KOPT-K1 (cell line): ENCODE data around the gene KLF6.
A peak's percentile ranks its signal among the peaks of the same experiment; 100 is the strongest.

ENCODE experiments used
- H3K27ac ChIP-seq: fragments of 200-600 bp; sonication (generic); 2 replicates; pipeline ENCODE4 v1.5.1; 2016; ENCODE audit warnings: antibody characterized with exemption, mild to moderate bottlenecking, low read depth, low read length; ENCODE audit not compliant: poor library complexity, severe bottlenecking
- H3K36me3 ChIP-seq: fragments of 200-600 bp; sonication (generic); 2 replicates; pipeline ENCODE4 v1.5.1; 2017; ENCODE audit warnings: antibody characterized with exemption, mild to moderate bottlenecking, low read length, moderate library complexity; ENCODE audit not compliant: insufficient read depth
- H3K9me3 ChIP-seq: fragments of 200-600 bp; sonication (generic); 2 replicates; pipeline ENCODE4 v1.5.1; 2017; ENCODE audit warnings: antibody characterized with exemption, low read length, mild to moderate bottlenecking; ENCODE audit not compliant: insufficient read depth, poor library complexity, severe bottlenecking

The KLF6 gene

DNA sequence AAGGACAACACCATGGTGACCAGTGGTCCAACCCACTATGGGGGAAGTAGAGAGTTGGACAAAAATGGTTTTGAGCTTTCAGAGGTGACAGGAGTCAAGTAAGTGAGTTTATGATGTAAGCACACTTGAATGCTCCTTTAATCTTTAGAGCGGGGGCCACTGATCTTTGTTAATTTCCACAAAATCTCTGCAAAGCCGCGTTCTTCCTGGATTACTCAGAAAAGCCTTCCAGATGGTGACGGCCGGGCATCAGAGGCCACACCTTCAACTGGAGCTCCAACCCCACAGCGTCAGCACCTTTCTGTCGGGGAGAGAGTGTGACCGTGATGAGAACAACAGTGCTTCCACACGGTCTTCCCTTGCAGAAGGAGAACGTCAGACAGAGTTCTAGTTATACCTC is 35.2 kb upstream of the KLF6 start:
- Histone ChIP-seq H3K9me3 (no peaks in the 10 kb centered on the region), H3K36me3 (no peaks in the 10 kb centered on the region), H3K27ac (no peak overlapping the region)

DNA sequence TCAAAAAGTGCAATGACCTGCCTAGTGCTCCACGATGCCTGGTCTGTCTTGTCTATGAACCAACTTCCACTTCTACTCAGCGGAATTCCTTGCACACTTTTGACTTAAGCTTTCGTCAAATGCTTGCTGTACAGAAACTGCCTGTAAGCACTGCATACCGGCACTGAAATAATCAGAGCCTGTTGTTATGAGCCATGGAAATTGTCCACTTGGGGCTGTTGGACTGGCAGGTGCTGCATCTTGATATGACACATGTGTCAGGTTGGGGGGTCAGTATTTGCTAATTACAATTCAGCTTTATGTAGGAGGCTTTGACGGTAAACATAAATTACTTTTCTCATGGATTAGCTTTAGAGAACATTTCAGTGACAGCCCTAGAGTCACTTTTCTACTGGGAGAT is 32.0 kb upstream of the KLF6 start:
- Histone ChIP-seq H3K27ac (no peak overlapping the region), H3K36me3 (no peaks in the 10 kb centered on the region), H3K9me3 (no peaks in the 10 kb centered on the region)

DNA sequence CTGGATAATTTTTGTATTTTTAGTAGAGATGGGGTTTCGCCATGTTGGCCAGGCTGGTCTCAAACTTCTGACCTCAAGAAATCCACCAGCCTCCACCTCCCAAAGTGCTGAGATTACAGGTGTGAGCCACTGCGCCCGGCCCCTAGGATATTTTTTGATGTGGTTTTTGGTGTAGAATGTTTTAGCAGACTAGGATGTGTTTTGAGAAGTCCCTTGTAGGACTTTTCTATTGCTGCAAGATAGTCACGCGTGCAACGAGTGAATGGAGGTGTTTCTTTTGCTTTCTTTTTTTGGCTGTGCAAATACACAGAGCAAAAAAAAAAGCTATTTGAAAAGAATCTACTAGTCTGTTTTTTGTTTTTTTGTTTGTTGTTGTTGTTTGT is 29.8 kb upstream of the KLF6 start:
- Histone ChIP-seq H3K36me3 (no peaks in the 10 kb centered on the region), H3K27ac (peak overlapping the region; percentile 39), H3K9me3 (no peaks in the 10 kb centered on the region)

DNA sequence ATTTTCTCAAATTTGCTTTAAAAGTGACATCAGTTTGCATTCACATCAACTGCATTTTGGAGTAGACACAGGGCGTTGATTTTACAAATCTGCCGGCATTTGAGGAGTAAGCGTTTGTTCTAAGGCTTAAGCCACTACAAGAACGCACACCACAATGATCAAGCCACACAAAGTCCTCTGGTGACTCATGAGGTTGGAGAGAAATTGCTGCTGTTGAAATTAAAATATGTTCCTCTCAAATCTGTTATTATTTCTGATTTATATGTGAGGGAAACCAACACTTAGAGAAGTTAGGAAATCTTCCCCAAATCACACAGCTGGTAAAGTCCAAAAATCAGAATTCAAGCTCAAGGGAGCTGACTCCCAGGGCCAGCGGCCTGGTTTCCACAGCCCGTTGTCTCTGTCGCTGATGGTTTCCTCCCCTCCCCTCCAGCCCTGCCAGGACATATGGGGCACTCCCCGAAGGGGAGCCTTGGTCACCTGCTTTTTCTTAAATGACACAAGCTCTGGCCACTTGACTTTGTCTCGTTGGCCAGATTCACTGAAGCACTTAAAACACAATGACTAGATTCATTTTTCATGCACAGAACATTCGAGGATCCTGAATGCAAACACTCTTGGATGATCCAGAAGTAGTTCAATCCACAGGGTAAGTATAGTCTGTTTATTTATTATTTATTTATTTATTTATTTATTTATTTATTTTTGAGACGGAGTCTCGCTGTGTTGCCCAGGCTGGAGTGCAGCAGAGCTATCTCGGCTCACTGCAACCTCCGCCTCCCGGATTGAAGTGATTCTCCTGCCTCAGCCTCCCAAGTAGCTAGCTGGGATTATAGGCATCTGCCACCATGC is 29.2 kb upstream of the KLF6 start:
- Histone ChIP-seq H3K27ac (peak overlapping the region; percentile 99), H3K9me3 (no peaks in the 10 kb centered on the region), H3K36me3 (no peaks in the 10 kb centered on the region)

DNA sequence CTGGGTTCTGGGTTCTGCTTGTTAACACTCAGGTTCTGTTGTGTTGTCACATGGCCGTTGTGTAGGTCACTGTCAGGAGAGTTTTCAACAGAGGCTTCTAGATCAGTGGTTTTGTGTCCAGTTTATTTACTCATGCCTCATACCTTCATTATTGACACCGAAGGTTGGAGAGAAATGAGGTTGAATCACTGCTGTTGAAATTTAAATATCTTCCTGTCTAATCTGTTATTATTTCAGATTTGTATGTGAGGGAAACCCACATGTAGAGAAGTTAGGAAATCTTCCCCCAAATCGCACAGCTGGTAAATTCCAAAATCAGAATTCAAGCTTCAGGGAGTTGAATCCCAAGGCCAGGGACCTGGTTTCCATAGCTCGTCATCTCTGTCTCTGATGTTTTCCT is 28.3 kb upstream of the KLF6 start:
- Histone ChIP-seq H3K27ac (peak overlapping the region; percentile 99), H3K9me3 (no peaks in the 10 kb centered on the region), H3K36me3 (no peaks in the 10 kb centered on the region)

DNA sequence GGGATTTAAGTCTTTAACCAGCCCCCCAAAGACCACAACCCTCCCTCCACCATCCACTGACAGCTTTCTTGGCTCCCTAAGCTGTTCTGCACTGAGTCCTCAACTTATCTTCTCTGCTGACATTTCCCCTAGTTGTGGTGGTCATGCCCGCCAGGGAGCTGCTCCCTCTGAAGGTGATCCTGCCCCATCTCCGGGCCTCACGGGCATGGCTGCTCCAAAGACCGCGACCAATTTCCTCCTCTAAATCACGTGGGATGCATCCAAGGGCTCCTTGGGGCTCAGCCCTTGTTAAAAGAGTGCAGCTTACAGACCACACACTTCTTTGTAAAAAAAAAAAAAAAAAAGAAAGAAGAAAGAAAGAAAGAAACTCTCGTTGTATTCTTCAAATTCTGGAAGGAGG is 27.1 kb upstream of the KLF6 start:
- Histone ChIP-seq H3K9me3 (no peaks in the 10 kb centered on the region), H3K27ac (peak overlapping the region; percentile 99)

DNA sequence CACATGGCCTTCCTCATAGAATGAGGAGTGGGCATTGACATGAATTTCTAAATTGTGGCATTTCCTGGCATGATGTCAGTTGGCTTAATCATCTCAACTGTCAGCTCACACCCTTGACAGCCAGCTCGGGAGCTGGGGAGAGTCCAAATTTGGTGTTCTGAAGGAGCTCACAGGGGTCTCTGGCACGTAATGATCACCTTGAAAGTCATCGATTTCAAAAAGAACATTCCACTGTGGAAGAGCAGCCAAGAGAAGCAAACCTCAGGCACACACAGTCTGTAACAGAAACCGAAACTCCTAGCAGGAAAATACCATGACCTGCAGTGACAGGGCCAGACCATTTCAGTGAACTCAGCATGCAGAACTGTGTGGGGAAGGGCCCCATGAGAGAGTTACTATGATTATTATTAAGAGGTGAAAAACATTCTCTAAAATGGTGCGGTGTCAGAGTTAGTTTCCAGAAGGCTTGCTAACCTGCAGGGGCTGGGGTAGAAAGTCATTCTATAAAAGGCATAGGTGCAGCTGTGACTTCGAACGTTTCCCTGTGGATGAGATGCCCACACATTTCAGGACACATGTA is 26.4 kb upstream of the KLF6 start:
- H3K9me3 ChIP-seq = no peaks in the 10 kb centered on the region
- H3K36me3 ChIP-seq = no peaks in the 10 kb centered on the region
- H3K27ac ChIP-seq = peak overlapping the region; percentile 99

More for the DNA sequence above, 27.1 kb upstream of the KLF6 start:
- no peaks in the 10 kb centered on the region for H3K36me3 ChIP-seq

DNA sequence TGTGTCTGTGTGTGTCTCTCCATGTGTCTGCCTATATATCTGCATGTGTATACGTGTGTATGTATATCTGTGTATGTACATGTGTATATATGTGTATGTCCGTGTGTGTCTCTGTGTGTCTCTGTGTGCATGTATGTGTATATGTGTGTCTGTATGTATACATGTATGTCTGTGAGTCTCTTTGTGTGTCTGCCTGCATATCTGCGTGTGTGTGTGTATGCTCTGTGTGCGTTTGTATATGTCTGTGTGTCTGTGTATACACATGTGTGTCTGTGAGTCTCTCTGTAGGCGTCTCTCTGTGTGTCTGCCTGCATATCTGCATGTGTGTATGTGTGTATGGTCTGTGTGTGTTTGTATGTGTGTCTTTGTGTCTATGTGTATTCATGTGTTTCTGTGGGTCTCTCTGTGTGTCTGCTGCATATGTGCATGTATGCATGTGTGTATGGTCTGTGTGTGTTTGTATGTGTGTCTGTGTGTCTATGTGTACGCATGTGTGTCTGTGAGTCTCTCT is 23.7 kb upstream of the KLF6 start:
- Histone ChIP-seq H3K9me3 (no peaks in the 10 kb centered on the region), H3K27ac (peak overlapping the region; percentile 99), H3K36me3 (no peaks in the 10 kb centered on the region)

DNA sequence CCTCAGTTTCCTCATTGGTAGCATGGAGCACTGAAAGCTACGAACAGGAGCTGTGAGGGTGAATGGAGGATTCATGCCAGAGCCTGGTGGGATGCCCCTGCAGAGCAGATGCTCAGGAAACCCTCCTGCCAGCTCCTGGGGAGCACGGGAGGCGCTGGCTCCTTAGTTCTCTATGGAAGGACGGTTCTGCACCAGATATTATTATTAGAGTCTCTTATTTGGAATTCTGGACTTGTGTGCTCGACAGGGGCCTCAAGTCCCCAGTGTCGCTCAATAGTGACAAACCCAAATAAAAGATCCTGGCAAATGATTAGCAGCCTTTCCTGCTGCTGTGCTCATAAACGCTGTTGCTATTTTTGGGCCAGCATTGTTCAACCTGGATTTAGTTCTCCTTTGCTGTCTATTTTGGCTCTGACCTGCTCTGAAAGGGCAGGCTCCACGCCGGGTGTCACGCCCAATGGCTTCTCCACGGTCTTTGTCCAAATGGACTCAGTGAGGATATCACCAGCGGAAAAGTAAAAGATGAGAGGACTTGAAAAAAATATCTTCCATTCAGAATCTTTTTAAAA is 23.0 kb upstream of the KLF6 start:
- Histone ChIP-seq H3K36me3 (no peaks in the 10 kb centered on the region), H3K27ac (peak overlapping the region; percentile 99), H3K9me3 (no peaks in the 10 kb centered on the region)

DNA sequence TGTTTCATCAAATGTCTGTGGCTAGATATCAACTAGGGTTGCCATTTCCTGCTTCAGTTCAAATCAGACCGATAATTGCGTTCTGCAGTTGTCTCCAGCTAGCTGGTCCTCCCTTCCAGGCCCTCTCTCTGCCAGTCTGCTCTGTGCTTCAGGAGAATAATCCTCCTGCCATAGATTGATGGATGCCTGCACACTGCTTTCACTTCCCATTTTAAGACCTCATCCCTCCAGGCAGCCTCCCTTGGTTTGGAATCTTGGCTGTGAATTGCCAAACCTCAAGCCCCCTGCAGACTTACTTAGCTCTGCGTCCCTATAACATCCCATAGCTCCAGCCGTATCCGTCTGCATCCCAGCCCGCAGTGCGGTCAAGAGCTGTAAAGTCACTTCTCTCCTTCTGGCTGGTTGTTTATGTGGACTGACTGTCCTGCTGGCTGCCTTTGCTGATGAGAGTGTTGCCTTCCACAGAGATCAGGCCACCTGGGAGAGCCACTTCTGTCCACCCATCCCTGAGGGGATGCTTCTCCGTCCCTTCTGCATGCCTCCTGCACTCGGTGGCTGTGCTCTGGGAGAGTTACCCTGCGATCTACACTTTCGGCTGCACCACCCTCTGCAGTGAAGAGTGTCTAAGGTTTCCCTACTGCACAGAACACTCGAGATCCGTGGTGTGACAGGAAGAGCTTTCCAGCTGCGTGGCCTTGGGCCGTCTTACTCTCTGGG is 22.4 kb upstream of the KLF6 start:
- Histone ChIP-seq H3K36me3 (no peaks in the 10 kb centered on the region), H3K9me3 (no peaks in the 10 kb centered on the region), H3K27ac (peak overlapping the region; percentile 99)

DNA sequence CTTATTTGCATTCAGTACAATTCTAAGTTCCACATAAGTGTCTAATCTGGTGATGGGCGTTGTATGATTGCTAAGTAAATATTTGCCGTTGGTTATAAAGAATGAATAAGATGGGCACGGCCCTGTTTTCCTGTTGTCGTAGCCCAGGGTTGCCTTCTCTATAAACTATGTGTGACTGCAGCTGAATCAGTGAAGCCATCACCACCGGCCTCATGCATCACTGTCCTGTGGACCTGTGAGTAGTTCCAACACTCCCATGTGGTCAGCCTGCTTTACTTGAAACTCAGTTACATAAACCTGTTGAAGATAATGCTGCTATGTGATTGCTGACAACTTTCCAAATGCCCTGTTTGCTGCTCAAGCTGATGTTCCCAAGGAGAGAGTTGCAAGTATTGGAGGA is 21.6 kb upstream of the KLF6 start:
- Histone ChIP-seq H3K36me3 (no peaks in the 10 kb centered on the region), H3K27ac (peak overlapping the region; percentile 99), H3K9me3 (no peaks in the 10 kb centered on the region)

DNA sequence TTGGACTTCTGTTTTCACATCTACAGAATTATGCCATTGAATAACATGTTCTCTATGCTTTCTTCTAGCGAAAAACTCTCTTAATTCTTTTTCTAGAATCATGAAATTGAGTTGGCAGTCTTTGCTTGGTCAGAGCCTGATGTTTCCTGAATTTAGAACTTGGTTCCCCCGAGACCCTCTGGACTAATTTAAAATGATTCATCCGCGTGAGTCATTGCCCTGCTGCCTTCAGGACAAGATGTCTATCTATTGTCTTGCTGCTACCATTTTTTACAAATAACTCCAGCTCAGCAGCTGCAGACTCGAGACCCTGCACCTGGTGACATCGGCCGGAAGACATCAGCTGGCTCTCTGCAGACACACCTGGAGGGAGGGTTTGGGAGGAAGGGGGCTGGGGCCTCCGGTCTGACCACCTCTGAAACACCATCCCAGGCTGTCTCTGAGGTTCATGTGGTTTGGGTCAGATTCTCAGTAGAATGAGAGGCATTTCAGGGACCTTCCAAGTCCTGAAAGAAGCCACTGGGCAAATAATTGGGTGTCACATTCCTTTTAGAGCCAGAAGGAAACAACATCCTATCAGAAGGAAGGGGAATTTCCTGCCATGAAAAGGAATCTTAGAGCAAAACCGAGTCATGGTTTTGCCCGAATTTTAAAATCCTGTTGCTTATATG is 20.9 kb upstream of the KLF6 start:
- no peaks in the 10 kb centered on the region for H3K36me3 ChIP-seq
- no peaks in the 10 kb centered on the region for H3K9me3 ChIP-seq
- H3K27ac ChIP-seq = peak overlapping the region; percentile 99

DNA sequence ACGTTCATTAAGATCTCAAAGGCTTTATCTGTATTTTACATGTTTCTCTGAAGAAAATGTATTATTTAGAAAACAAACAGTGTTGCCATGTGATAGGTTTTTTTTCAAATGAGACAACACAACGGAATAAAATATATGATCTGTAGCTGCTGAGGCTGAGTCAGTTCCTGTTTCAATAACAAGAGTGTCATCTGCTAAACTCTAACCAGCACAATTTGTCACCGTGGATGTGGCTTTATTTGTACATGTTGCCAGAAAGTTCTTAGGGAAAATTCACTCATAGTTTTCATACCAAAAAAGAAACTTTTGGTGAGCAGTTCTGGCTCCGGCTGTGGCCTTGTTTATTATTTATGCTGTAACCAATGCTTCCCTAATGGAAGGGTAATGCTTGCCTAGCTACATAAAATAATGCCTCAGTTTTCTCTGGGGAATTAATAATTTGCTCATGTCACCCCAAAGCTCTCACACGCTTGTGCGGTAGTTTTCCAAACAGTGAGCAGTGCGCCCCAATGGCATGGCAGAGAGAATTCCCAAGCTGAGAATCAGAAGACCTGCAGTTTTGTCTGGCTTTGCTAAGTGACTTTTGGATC is 20.3 kb upstream of the KLF6 start:
- Histone ChIP-seq H3K27ac (peak overlapping the region; percentile 99), H3K36me3 (no peaks in the 10 kb centered on the region), H3K9me3 (no peaks in the 10 kb centered on the region)

DNA sequence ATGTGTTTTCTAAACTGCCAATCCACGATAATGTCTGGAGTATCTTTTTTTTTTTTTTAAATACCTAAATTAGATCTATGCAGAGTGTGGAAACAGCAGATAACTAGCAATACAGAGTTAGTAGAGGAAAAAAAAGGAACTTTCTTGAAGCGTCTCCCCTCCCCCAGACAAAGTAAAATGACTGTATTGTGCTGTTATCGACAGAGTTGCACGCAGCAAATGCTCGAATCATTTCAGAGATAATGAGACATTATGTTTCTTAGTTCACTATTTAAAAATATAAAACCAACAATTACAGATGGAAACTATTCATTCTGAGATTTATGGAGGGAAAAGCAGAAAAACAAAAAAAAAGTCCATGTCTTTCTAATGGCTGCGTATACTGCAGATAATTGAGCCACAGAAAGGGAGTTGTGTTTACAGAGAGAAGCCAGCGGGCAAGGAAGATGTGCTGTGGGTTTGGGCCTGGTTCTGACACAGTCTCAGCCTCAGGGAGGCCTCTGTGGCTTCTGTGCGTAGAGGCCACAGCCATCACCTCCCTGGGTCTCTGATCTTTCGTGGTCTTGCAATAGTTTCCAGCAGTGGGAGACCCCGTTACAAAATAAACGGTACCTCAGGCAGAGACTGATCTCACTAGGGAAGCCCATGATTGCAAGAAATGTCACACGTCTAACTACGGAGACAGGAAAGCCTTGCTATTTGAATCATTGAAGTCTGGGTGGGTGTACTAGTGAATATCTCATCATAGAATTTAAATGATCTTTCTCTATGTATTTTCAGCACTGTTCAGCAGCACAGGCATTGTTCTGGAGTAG is 19.1 kb upstream of the KLF6 start:
- H3K27ac ChIP-seq = peak overlapping the region; percentile 99
- no peaks in the 10 kb centered on the region for H3K9me3 ChIP-seq
- no peaks in the 10 kb centered on the region for H3K36me3 ChIP-seq
